ENCODE measurements around the gene RAPGEF5. TPM values are rescaled to one million over a fixed set of nuclear protein-coding genes. Genes with fewer than 3 reads are reported as not detected.

Gene RAPGEF5
- total RNA-seq, 2 donors from 2014 or later, result 16.7 to 23.2 TPM

GRCh38 chr7:22213081-22213480, 143.9 kb downstream of the RAPGEF5 start:
- Histone ChIP-seq H3K36me3 (ENCODE audit: control insufficient read depth, insufficient read depth, low read length) (no peaks in the 10 kb centered on the region), H3K4me1 (ENCODE audit: control insufficient read depth, insufficient read depth, low read length) (peaks cover 2% of the 10 kb centered on the region), H3K27ac (ENCODE audit: low read depth, low read length) (no peak overlapping the region), H3K4me3 (ENCODE audit: low read length) (no peak overlapping the region), H3K9ac (ENCODE audit: extremely low read depth, low read length, poor library complexity, severe bottlenecking) (no peak overlapping the region), H3K27me3 (ENCODE audit: control insufficient read depth, insufficient read depth, low read length, poor library complexity, severe bottlenecking) (no peaks in the 10 kb centered on the region), H3K9me3 (ENCODE audit: control insufficient read depth, low read length) (no peaks in the 10 kb centered on the region)
- H3K27me3 Mint-ChIP-seq (ENCODE audit: insufficient read depth), result no peaks in the 10 kb centered on the region
- H3K27ac Mint-ChIP-seq, result no peak overlapping the region
- no peaks in the 10 kb centered on the region for H3K9me3 Mint-ChIP-seq
- H3K4me3 Mint-ChIP-seq, result no peak overlapping the region
- WGBS, 2 experiments (ENCODE audit: insufficient coverage in 1 of 2, insufficient read length in 1 of 2), result 92 to 100% methylated on average over 1 to 2 of the region's 2 CpGs
- TF ChIP-seq CTCF (conservative IDR thresholded peaks at IDR 0.05), result no peak
- DNase-seq, result no peak
- peaks cover 33% of the 10 kb centered on the region for H3K4me1 Mint-ChIP-seq
- no peaks in the 10 kb centered on the region for H3K36me3 Mint-ChIP-seq (ENCODE audit: low read depth)

GRCh38 chr7:22210967-22211366, 146.0 kb downstream of the RAPGEF5 start:
- H3K27me3 ChIP-seq (ENCODE audit: control insufficient read depth, insufficient read depth, low read length, poor library complexity, severe bottlenecking), result no peaks in the 10 kb centered on the region
- H3K36me3 Mint-ChIP-seq (ENCODE audit: low read depth), result no peaks in the 10 kb centered on the region
- no peaks in the 10 kb centered on the region for H3K9me3 ChIP-seq (ENCODE audit: control insufficient read depth, low read length)
- no peak for TF ChIP-seq CTCF (conservative IDR thresholded peaks at IDR 0.05)
- H3K4me3 ChIP-seq (ENCODE audit: low read length), result no peak overlapping the region
- DNase-seq, result no peak
- 86% methylated on average over 2 of the region's 2 CpGs; no CpG with 5 or more reads in 1 of the 2 experiments for WGBS, 2 experiments (ENCODE audit: insufficient coverage in 1 of 2, insufficient read length in 1 of 2)
- no peak overlapping the region for H3K27ac Mint-ChIP-seq
- H3K27ac ChIP-seq (ENCODE audit: low read depth, low read length), result no peak overlapping the region
- H3K4me1 ChIP-seq (ENCODE audit: control insufficient read depth, insufficient read depth, low read length), result peaks cover 2% of the 10 kb centered on the region
- H3K4me1 Mint-ChIP-seq, result peaks cover 25% of the 10 kb centered on the region
- H3K9ac ChIP-seq (ENCODE audit: extremely low read depth, low read length, poor library complexity, severe bottlenecking), result no peak overlapping the region
- H3K4me3 Mint-ChIP-seq, result no peak overlapping the region
- H3K27me3 Mint-ChIP-seq (ENCODE audit: insufficient read depth), result no peaks in the 10 kb centered on the region
- H3K36me3 ChIP-seq (ENCODE audit: control insufficient read depth, insufficient read depth, low read length), result no peaks in the 10 kb centered on the region
- H3K9me3 Mint-ChIP-seq, result no peaks in the 10 kb centered on the region

GRCh38 chr7:22210355-22210754, 146.6 kb downstream of the RAPGEF5 start:
- Histone ChIP-seq H3K36me3 (ENCODE audit: control insufficient read depth, insufficient read depth, low read length) (no peaks in the 10 kb centered on the region), H3K9ac (ENCODE audit: extremely low read depth, low read length, poor library complexity, severe bottlenecking) (no peak overlapping the region), H3K4me1 (ENCODE audit: control insufficient read depth, insufficient read depth, low read length) (peaks cover 2% of the 10 kb centered on the region), H3K4me3 (ENCODE audit: low read length) (no peak overlapping the region), H3K9me3 (ENCODE audit: control insufficient read depth, low read length) (no peaks in the 10 kb centered on the region), H3K27ac (ENCODE audit: low read depth, low read length) (no peak overlapping the region), H3K27me3 (ENCODE audit: control insufficient read depth, insufficient read depth, low read length, poor library complexity, severe bottlenecking) (no peaks in the 10 kb centered on the region)
- no peak for TF ChIP-seq CTCF (conservative IDR thresholded peaks at IDR 0.05)
- no peak for DNase-seq
- no peak overlapping the region for H3K4me3 Mint-ChIP-seq
- no peak overlapping the region for H3K27ac Mint-ChIP-seq
- WGBS, 2 experiments (ENCODE audit: insufficient coverage in 1 of 2, insufficient read length in 1 of 2), result 83 to 94% methylated on average over 1 to 2 of the region's 3 CpGs
- no peaks in the 10 kb centered on the region for H3K36me3 Mint-ChIP-seq (ENCODE audit: low read depth)
- H3K27me3 Mint-ChIP-seq (ENCODE audit: insufficient read depth), result no peaks in the 10 kb centered on the region
- H3K9me3 Mint-ChIP-seq, result no peaks in the 10 kb centered on the region
- peaks cover 23% of the 10 kb centered on the region for H3K4me1 Mint-ChIP-seq
